Endothelial cell of umbilical vein (primary cell): Measurements from ENCODE around the gene SYTL3.

Experiments used
- CTCF ChIP-seq, 2 donors: IDR thresholded peaks; 1 replicate in 1 of 2; 2 replicates in 1 of 2; pipeline ENCODE4 v1.5.1; 2011; ENCODE audit warnings: low read length in 2 of 2, mild to moderate bottlenecking in 2 of 2, moderate library complexity in 2 of 2, control low read depth in 1 of 2, inconsistent platforms in 1 of 2, low read depth in 1 of 2; ENCODE audit not compliant: insufficient read depth in 1 of 2; ENCODE audit errors: extremely low read depth in 1 of 2
- EZH2 ChIP-seq: IDR thresholded peaks from 2 replicates; pipeline ENCODE4 v1.6.1; 2012; ENCODE audit warnings: borderline replicate concordance, low read depth, mild to moderate bottlenecking, moderate library complexity, low read length, inconsistent platforms; ENCODE audit not compliant: severe bottlenecking
- GATA2 ChIP-seq: IDR thresholded peaks from 2 replicates; pipeline ENCODE4 v1.7.0; 2011; ENCODE audit warnings: low read depth, mild to moderate bottlenecking, moderate library complexity, mixed read lengths, low read length; ENCODE audit not compliant: insufficient read length, insufficient read depth
- JUN ChIP-seq: IDR thresholded peaks from 2 replicates; pipeline ENCODE4 v1.6.1; 2011; ENCODE audit warnings: borderline replicate concordance, low read depth; ENCODE audit not compliant: insufficient read length, insufficient read depth
- MYC ChIP-seq: IDR thresholded peaks from one replicate; pipeline ENCODE4 v1.6.1; 2011; ENCODE audit warnings: mild to moderate bottlenecking, low read depth, low read length
- POLR2A ChIP-seq: IDR thresholded peaks from 2 replicates; pipeline ENCODE4 v1.6.1; 2012; ENCODE audit warnings: low read depth, mild to moderate bottlenecking, control low read depth, low read length
- POLR2AphosphoS5 ChIP-seq: IDR thresholded peaks from 2 replicates; pipeline ENCODE4 v1.6.1; 2012; ENCODE audit warnings: low read depth, mild to moderate bottlenecking, control low read depth, low read length, moderate library complexity; ENCODE audit not compliant: insufficient read depth
- TF ChIP-seq, protein P1 (sequence below): IDR thresholded peaks from 2 replicates; pipeline ENCODE4 v1.6.1; 2011; ENCODE audit not compliant: insufficient read depth, insufficient read length

DNA sequence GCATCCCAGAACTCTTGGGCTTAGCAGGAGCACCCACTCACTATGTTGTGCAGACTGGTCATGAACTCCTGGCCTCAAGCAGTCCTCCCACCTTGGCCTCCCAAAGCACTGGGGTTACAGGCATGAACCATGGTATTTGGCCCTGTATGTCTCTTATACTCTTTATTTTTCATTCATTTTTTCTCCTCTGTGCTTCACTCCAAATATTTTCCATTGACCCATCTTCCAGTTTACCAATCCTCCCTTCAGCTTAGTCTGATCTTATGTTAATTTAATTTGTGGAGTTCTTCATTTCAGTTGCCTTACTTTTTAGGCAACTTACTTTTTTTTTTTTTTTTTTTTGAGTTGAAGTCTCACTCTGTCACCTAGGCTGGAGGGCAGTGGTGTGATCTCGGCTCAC lies 89.8 kb downstream of the SYTL3 start:
- TF ChIP-seq CTCF (IDR thresholded peaks at IDR 0.05; ENCODE audit: extremely low read depth in 1 of 2, insufficient read depth in 1 of 2, low read depth in 1 of 2, low read length in 2 of 2): no peak
- TF ChIP-seq EZH2: no peak
- no peak for TF ChIP-seq POLR2AphosphoS5
- TF ChIP-seq POLR2A: no peak
- TF ChIP-seq, protein P1, sequence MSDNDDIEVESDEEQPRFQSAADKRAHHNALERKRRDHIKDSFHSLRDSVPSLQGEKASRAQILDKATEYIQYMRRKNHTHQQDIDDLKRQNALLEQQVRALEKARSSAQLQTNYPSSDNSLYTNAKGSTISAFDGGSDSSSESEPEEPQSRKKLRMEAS: no peak
- no peak for TF ChIP-seq GATA2
- TF ChIP-seq MYC: no peak
- TF ChIP-seq JUN: no peak
